Stomach (tissue), 9 donors: Measurements from ENCODE around the gene BIVM. TPM values are rescaled to one million over a fixed set of nuclear protein-coding genes. Genes with fewer than 3 reads are reported as not detected.

Experiments
- DNase-seq, 2 donors: peaks; one replicate each; pipeline versions ENCODE4 v3.0.0 to v3.0.0-alpha.2; 2013 to 2019
- H3K27ac ChIP-seq, 5 donors: fragments of 200-600 bp in 4 of 5; sonication (generic) in 4 of 5; one replicate each; pipeline ENCODE4 v1.5.1; 2013 to 2019; ENCODE audit warnings: mild to moderate bottlenecking in 1 of 5, moderate library complexity in 1 of 5
- H3K27me3 ChIP-seq, 3 donors: fragments of 200-600 bp; sonication (generic); one replicate each; pipeline ENCODE4 v1.5.1; 2017 to 2019; ENCODE audit warnings: mixed run types in 1 of 3
- H3K36me3 ChIP-seq, 4 donors: fragments of 200-600 bp; sonication (generic); 1 replicate in 3 of 4; 2 replicates in 1 of 4; pipeline ENCODE4 v1.5.1; 2016 to 2019
- H3K4me1 ChIP-seq, 4 donors: fragments of 200-600 bp; sonication (generic); one replicate each; pipeline ENCODE4 v1.5.1; 2016 to 2019
- H3K4me3 ChIP-seq, 4 donors: fragments of 200-600 bp; sonication (generic) in 3 of 4; one replicate each; pipeline ENCODE4 v1.5.1; 2016 to 2019; ENCODE audit warnings: mild to moderate bottlenecking in 1 of 4
- H3K9me3 ChIP-seq, 4 donors: fragments of 200-600 bp; sonication (generic); one replicate each; pipeline ENCODE4 v1.5.1; 2016 to 2019
- EP300 ChIP-seq: sonication (generic); formaldehyde crosslinking; IDR thresholded peaks from one replicate; pipeline ENCODE4 v1.6.1; 2017; ENCODE audit warnings: antibody characterized with exemption
- POLR2A ChIP-seq, 4 donors: fragments of 450-650 bp; IDR thresholded peaks; one replicate each; pipeline ENCODE4 v1.6.1; 2016; ENCODE audit warnings: antibody characterized with exemption in 4 of 4, control low read depth in 2 of 4, mild to moderate bottlenecking in 1 of 4, moderate library complexity in 1 of 4
- POLR2AphosphoS5 ChIP-seq, 3 donors: sonication (generic); formaldehyde crosslinking; IDR thresholded peaks; one replicate each; pipeline ENCODE4 v1.6.1; 2016; ENCODE audit warnings: antibody characterized with exemption in 3 of 3
- WGBS, 5 donors: extraction: QIAGEN DNeasy Blood & Tissue Kit in 3 of 5; methylation state at CpG; one replicate each; pipeline versions ENCODE4 v1.1.5 to v1.1.7; 2013 to 2018; 5-methylcytosine and 5-hydroxymethylcytosine counted together
- intact Hi-C: fragments of 100-400 bp; cut with DNase I; formaldehyde crosslinking; loops from one replicate; pipeline ENCODE4 v1.15.1; 2023; ENCODE audit warnings: low total_unique reads
- polyA plus RNA-seq, 3 donors: library from polyadenylated mRNA; stranded (reverse); fragments of 200-250 nt; gene quantifications; one replicate each; pipeline ENCODE4 v1.2.3, GENCODE V29; 2013
- total RNA-seq, 5 donors: library from RNA; depleted of rRNA; stranded (reverse); fragments of >200 nt; gene quantifications; one replicate each; pipeline versions ENCODE4 v1.1.0 to v1.2.3, GENCODE V29; 2014 to 2016
- TF ChIP-seq, protein P1 (sequence below), 7 experiments: fragments of 450-650 bp in 4 of 7; fragments of 200-600 bp in 3 of 7; sonication (generic) in 3 of 7; IDR thresholded peaks; one replicate each; pipeline ENCODE4 v1.5.1; 2016 to 2019; ENCODE audit warnings: antibody characterized with exemption in 7 of 7, control low read depth in 2 of 7, mild to moderate bottlenecking in 1 of 7
- donor health status: healthy with polysubstance abuse.
- donor health status: Bipolar disorder and iron deficiency.
- donor health status: healthy.

BIVM gene
- total and polyA plus RNA-seq, 8 donors: 2.6 to 82.9 (median 14.4) TPM

DNA sequence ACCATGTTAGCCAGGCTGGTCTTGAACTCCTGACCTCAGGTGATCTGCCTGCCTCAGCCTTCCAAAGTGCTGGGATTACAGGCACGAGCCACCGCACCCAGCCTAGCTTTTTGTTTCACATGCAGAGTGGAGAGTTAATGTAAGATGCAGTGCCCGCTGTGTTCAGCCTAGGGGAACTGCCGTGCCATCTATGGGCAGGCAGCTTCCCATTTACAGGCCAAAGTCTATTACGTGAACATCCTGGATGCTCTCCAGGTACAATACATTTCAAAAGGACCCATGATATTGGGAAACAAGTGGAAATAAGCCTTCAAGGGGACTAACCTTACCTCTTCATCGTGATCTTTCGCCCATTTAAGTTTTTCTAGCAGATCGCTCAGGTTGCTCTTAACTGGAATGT, 10.2 kb upstream of the BIVM start:
- intact Hi-C loops: no loop called here
- Histone ChIP-seq H3K4me3 (no peak overlapping the region), H3K27me3 (no peaks in the 10 kb centered on the region), H3K4me1 (no peaks in the 10 kb centered on the region), H3K9me3 (no peaks in the 10 kb centered on the region), H3K27ac (no peak overlapping the region), H3K36me3 (peaks cover 0 to 74% (median 67%) of the 10 kb centered on the region in 4 donors)
- TF ChIP-seq EP300: no peak
- no peak for TF ChIP-seq POLR2A (IDR thresholded peaks at IDR 0.05)
- TF ChIP-seq POLR2AphosphoS5 (IDR thresholded peaks at IDR 0.05): no peak
- TF ChIP-seq, protein P1, sequence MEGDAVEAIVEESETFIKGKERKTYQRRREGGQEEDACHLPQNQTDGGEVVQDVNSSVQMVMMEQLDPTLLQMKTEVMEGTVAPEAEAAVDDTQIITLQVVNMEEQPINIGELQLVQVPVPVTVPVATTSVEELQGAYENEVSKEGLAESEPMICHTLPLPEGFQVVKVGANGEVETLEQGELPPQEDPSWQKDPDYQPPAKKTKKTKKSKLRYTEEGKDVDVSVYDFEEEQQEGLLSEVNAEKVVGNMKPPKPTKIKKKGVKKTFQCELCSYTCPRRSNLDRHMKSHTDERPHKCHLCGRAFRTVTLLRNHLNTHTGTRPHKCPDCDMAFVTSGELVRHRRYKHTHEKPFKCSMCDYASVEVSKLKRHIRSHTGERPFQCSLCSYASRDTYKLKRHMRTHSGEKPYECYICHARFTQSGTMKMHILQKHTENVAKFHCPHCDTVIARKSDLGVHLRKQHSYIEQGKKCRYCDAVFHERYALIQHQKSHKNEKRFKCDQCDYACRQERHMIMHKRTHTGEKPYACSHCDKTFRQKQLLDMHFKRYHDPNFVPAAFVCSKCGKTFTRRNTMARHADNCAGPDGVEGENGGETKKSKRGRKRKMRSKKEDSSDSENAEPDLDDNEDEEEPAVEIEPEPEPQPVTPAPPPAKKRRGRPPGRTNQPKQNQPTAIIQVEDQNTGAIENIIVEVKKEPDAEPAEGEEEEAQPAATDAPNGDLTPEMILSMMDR (IDR thresholded peaks at IDR 0.05): no peak
- no peak for DNase-seq
- WGBS, 5 donors: 95 to 99% (median 98%) methylated on average over 8 of the region's 8 CpGs

DNA sequence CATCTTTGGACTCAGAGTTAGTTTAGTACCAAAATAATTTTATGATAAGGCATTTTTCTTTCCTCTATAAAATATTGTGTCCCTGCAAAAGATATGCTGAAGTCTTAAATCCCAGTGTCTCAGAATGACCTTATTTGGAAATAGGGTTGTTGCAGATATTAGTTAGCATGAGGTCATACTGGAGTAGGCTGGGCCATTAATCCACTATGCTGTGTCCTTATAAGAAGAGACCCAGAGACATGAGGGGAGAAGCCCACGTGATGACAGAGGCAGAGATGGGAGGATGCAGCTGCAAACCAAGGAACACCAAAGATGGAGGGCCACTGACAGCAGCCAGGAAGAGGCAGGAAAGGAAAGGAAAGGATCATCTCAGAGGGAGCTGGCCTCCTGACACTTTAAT, 6.5 kb upstream of the BIVM start:
- H3K4me1 ChIP-seq: peaks cover 0 to under 1% (median under 1%) of the 10 kb centered on the region in 4 donors
- H3K9me3 ChIP-seq: no peaks in the 10 kb centered on the region
- DNase-seq: no peak
- WGBS, 5 donors: 65 to 90% (median 81%) methylated on average over 1 of the region's 1 CpG
- no peaks in the 10 kb centered on the region for H3K27me3 ChIP-seq
- H3K36me3 ChIP-seq: peaks cover 0 to 66% (median 53%) of the 10 kb centered on the region in 4 donors
- no peak overlapping the region for H3K27ac ChIP-seq
- TF ChIP-seq EP300: no peak
- TF ChIP-seq POLR2AphosphoS5 (IDR thresholded peaks at IDR 0.05): no peak
- TF ChIP-seq POLR2A (IDR thresholded peaks at IDR 0.05): no peak
- TF ChIP-seq, protein P1 (IDR thresholded peaks at IDR 0.05): no peak
- intact Hi-C loops: no loop called here
- H3K4me3 ChIP-seq: no peak overlapping the region

DNA sequence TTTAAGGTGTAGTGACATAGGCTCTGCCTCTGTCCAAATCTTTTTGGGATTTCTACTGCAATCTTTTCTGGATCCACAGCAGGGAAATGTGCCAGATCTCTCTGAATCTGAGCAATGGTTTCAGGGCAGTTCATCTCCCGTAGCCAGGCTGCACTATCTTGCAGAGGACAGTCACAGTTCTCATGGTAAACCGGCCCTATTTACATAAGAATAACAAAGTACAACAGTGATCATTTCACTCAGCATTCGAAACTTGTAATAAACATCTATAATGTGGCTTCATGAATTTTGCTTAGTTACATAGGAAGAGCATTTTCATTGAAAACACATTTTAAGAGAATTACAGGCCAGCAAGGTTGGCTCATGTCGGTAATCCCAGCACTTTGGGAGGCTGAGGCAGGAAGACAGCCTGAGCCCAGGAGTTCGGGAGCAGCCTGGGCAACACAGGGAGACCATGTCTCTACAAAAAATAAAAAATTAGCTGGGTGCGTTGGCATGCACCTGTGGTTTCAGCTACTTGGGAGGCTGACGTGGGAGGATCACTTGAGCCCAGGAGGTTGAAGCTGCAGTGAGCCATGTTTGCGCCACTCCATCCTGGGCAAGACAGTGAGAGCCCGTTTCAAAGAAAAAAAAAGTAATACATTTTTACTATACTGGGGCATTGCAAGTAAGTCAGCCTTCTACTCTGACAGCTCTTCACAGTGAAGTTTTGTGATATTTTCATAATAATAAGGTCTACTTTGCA, 5.1 kb upstream of the BIVM start:
- H3K4me1 ChIP-seq: peaks cover 5 to 14% (median 10%) of the 10 kb centered on the region in 4 donors
- no peak overlapping the region for H3K4me3 ChIP-seq
- intact Hi-C loops: no loop called here
- no peaks in the 10 kb centered on the region for H3K9me3 ChIP-seq
- DNase-seq: no peak
- TF ChIP-seq EP300: no peak
- TF ChIP-seq POLR2A (IDR thresholded peaks at IDR 0.05): no peak
- TF ChIP-seq POLR2AphosphoS5 (IDR thresholded peaks at IDR 0.05): no peak
- TF ChIP-seq, protein P1 (IDR thresholded peaks at IDR 0.05): no peak
- H3K36me3 ChIP-seq: peaks cover 0 to 54% (median 41%) of the 10 kb centered on the region in 4 donors
- no peak overlapping the region for H3K27ac ChIP-seq
- H3K27me3 ChIP-seq: no peaks in the 10 kb centered on the region
- 89 to 93% (median 91%) methylated on average over 9 of the region's 9 CpGs for WGBS, 5 donors

DNA sequence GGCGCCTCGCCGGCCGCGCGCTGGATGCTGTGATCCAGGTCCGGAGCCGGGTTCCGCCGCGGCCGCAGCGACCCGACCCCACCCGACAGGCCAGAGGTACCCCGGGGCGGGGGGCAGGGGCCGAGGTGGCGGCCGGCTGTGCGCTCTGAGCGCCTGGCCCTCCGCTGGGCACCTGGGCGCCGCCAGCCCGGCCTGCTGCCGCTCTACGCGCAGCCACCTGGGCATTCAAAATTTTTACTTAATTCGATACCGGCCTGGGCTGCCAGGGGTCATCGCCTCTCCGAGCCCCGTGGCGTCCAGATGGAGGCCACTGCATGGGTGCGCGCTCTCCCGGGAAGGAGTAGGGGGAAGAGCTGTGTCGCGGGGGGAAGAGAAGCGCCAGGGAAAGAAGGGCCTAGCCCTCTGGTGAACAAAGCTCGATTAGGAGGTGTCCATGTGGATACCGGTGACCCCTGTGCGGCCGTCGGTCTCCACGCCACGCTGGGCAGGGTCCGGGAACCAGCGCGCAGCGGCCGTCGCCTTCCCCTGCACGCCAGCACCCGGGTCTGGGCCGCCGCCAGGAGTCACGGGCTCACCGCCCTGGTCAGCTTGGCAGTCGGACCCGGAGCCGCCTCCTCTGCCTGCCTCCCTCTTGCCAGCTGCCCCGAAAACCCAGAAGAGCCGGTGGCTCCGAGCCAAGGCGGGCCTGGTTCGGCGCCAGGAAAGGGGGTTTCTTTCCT, 666 bp downstream of the BIVM start:
- intact Hi-C loops: no loop called here
- Histone ChIP-seq H3K36me3 (peaks cover 0 to 4% (median 0%) of the 10 kb centered on the region in 4 donors), H3K9me3 (no peaks in the 10 kb centered on the region), H3K4me1 (peaks cover 5 to 47% (median 34%) of the 10 kb centered on the region in 4 donors), H3K27me3 (no peaks in the 10 kb centered on the region), H3K4me3 (peak overlapping the region; percentile 79 to 90 (median 87)), H3K27ac (peak overlapping the region; percentile 55 to 87 (median 83))
- WGBS, 5 donors: 0 to 1% (median 0%) methylated on average over 12 to 69 of the region's 69 CpGs
- peak; percentile 29 to 71 for DNase-seq
- TF ChIP-seq, protein P1 (IDR thresholded peaks at IDR 0.05): no peak
- no peak for TF ChIP-seq EP300
- TF ChIP-seq POLR2A (IDR thresholded peaks at IDR 0.05): no peak
- TF ChIP-seq POLR2AphosphoS5 (IDR thresholded peaks at IDR 0.05): no peak
